Uterus (tissue), 2 donors: ENCODE results near the gene ETFRF1.

Experiments used
- CTCF ChIP-seq, 4 experiments: fragments of 200-600 bp in 2 of 4; fragments of 450-650 bp in 2 of 4; sonication (generic) in 2 of 4; IDR thresholded peaks; one replicate each; pipeline ENCODE4 v1.5.1; 2016 to 2019; ENCODE audit warnings: antibody characterized with exemption in 4 of 4, mild to moderate bottlenecking in 2 of 4, moderate library complexity in 1 of 4
- POLR2A ChIP-seq, 2 donors: fragments of 450-650 bp; IDR thresholded peaks; one replicate each; pipeline ENCODE4 v1.6.1; 2016; ENCODE audit warnings: antibody characterized with exemption in 2 of 2, mild to moderate bottlenecking in 1 of 2, moderate library complexity in 1 of 2

GRCh38 chr12:25213338-25213737 lies 18.3 kb downstream of the ETFRF1 start:
- TF ChIP-seq POLR2A (IDR thresholded peaks at IDR 0.05) (no peak), CTCF (IDR thresholded peaks at IDR 0.05) (no peak)
